ENCODE data around the gene CAD. TPM values are rescaled to one million over a fixed set of nuclear protein-coding genes. Genes with fewer than 3 reads are reported as not detected.

The CAD gene
- total and polyA plus RNA-seq, 9 of the 15 experiments (the other 6 are each of a cell fraction or from before 2014, with no cell fraction given): 7.5 to 126 (median 33.7) TPM

DNA sequence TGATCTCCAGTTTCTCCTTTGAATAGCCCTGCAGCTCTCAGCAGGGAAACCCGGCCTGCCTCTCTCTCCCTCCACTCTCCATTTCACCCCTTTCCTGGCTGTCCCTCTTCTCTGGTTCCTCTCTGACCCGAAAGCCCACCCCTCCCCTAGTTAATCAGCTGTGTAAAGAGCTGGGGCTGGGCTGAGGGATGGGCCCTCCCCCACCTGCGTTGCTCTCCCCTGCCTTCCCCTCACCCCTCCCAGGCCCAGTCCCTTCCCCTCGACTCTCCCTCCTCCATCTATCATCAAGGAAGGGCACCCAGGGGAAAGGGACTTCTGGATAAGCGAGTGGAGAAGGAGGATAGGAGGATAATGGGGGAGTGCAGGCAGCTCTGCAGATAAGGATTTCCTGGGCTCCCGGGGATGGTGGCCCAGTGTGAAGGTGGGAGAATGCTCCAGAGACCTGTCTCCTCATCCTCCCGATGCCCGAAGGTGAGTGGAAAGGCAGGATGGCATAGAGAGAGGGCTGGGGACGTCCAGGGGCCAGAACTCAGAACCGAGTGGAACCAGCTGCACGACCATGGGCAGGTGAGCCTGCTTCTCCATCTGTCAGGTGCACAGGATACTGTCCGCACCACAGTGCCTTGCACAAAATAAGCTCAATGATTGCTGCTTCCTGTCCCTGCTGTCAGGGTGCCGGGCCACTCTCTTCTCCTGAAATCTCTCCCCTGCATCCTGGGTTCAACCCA, 33.6 kb downstream of the CAD start (continued):
- TF ChIP-seq ZNF253 (CRISPR knock-in tag; conservative IDR thresholded peaks at IDR 0.05): no peak
- TF ChIP-seq ZNF197 (CRISPR knock-in tag; IDR thresholded peaks at IDR 0.05; ENCODE audit: low read depth): no peak
- TF ChIP-seq ZNF311 (CRISPR knock-in tag; IDR thresholded peaks at IDR 0.05): no peak
- TF ChIP-seq TBL1XR1 (IDR thresholded peaks at IDR 0.05; ENCODE audit: low read length in 2 of 2): no peak
- no peak for TF ChIP-seq FOSL1 (tag; conservative IDR thresholded peaks at IDR 0.05)
- TF ChIP-seq, protein P1, sequence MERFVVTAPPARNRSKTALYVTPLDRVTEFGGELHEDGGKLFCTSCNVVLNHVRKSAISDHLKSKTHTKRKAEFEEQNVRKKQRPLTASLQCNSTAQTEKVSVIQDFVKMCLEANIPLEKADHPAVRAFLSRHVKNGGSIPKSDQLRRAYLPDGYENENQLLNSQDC (CRISPR knock-in tag; IDR thresholded peaks at IDR 0.05): no peak
- 0 out of 2 replicates have a peak, but pooled peaks have one; percentile 4 for TF ChIP-seq PHF8 (IDR thresholded peaks at IDR 0.05; ENCODE audit: borderline replicate concordance, low read length)
- TF ChIP-seq, protein P2, sequence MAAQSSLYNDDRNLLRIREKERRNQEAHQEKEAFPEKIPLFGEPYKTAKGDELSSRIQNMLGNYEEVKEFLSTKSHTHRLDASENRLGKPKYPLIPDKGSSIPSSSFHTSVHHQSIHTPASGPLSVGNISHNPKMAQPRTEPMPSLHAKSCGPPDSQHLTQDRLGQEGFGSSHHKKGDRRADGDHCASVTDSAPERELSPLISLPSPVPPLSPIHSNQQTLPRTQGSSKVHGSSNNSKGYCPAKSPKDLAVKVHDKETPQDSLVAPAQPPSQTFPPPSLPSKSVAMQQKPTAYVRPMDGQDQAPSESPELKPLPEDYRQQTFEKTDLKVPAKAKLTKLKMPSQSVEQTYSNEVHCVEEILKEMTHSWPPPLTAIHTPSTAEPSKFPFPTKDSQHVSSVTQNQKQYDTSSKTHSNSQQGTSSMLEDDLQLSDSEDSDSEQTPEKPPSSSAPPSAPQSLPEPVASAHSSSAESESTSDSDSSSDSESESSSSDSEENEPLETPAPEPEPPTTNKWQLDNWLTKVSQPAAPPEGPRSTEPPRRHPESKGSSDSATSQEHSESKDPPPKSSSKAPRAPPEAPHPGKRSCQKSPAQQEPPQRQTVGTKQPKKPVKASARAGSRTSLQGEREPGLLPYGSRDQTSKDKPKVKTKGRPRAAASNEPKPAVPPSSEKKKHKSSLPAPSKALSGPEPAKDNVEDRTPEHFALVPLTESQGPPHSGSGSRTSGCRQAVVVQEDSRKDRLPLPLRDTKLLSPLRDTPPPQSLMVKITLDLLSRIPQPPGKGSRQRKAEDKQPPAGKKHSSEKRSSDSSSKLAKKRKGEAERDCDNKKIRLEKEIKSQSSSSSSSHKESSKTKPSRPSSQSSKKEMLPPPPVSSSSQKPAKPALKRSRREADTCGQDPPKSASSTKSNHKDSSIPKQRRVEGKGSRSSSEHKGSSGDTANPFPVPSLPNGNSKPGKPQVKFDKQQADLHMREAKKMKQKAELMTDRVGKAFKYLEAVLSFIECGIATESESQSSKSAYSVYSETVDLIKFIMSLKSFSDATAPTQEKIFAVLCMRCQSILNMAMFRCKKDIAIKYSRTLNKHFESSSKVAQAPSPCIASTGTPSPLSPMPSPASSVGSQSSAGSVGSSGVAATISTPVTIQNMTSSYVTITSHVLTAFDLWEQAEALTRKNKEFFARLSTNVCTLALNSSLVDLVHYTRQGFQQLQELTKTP (IDR thresholded peaks at IDR 0.05; ENCODE audit: low read depth in 1 of 2, partially characterized antibody in 2 of 2): no peak
- TF ChIP-seq, protein P3, sequence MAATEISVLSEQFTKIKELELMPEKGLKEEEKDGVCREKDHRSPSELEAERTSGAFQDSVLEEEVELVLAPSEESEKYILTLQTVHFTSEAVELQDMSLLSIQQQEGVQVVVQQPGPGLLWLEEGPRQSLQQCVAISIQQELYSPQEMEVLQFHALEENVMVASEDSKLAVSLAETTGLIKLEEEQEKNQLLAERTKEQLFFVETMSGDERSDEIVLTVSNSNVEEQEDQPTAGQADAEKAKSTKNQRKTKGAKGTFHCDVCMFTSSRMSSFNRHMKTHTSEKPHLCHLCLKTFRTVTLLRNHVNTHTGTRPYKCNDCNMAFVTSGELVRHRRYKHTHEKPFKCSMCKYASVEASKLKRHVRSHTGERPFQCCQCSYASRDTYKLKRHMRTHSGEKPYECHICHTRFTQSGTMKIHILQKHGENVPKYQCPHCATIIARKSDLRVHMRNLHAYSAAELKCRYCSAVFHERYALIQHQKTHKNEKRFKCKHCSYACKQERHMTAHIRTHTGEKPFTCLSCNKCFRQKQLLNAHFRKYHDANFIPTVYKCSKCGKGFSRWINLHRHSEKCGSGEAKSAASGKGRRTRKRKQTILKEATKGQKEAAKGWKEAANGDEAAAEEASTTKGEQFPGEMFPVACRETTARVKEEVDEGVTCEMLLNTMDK (IDR thresholded peaks at IDR 0.05; ENCODE audit: borderline replicate concordance, insufficient read depth, low read depth, low read length, poor library complexity, severe bottlenecking): no peak
- no peak for TF ChIP-seq ZNF778 (CRISPR knock-in tag; IDR thresholded peaks at IDR 0.05)
- 0 out of 2 replicates have a peak, but pooled peaks have one; percentile 5 for TF ChIP-seq L3MBTL2 (IDR thresholded peaks at IDR 0.05)
- TF ChIP-seq GABPA (tag; conservative IDR thresholded peaks at IDR 0.05; ENCODE audit: low read depth): no peak
